Tongue (tissue), 2 donors: ENCODE measurements around the gene SLC25A51. TPM values are rescaled to one million over a fixed set of nuclear protein-coding genes. Genes with fewer than 3 reads are reported as not detected.
A peak's percentile ranks its signal among the peaks of the same experiment; 100 is the strongest.
"Not testable (repeated sequence)": the region's sequence is repeated elsewhere in the genome, so short reads cannot be mapped to it uniquely, and the experiment has no call there.

Experiments
- DNase-seq: peaks from one replicate; pipeline ENCODE4 v3.0.0-alpha.2; 2015
- total RNA-seq: library from RNA; depleted of rRNA; stranded (reverse); fragments of >200 nt; gene quantifications from one replicate; pipeline ENCODE4 v1.2.3, GENCODE V29; 2014

SLC25A51 gene
- total RNA-seq, 1 donor from 2014 or later, result 59.3 TPM

DNA sequence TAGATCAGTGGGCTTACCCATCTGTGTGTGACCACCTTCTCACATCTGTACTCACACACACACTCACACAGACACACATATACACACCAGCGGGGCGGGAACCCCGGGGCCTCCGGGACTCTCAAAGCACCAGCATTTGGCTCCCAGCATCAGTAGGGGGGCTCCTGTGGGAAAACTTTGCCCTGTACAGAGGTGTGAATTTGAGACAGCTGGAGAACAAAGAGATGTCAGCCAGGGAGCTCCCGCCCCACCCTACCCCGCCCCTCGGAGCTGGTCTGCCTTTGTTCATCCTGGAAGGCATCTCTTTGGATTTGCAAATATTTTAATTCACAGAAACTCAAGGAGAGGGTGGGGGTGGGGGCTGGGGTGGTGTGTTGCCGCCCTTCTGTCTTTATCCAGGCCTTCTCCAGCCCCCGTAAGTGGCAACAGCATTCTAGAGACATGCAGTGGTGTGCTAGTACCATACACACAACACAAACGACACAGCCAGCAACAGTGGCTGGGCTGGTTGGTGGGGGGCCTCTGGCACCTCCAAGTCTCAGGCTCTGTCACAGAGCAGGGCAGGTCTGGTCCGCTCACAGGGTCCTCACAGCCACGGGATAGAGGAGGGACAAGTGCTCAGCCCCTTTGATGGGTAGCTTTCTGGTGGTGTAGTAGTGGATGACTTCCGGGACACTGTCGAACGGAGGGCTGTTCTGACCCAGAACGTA lies 15.5 kb upstream of the SLC25A51 start:
- no peak for DNase-seq

GRCh38 chr9:37918665-37919170 lies 14.8 kb upstream of the SLC25A51 start:
- DNase-seq, result no peak

- no peak for DNase-seq
These were observed 14.1 kb upstream of the SLC25A51 start for GRCh38 chr9:37917801-37918664.

- DNase-seq, result no peak
These were observed 13.4 kb upstream of the SLC25A51 start for GRCh38 chr9:37917313-37917731.

DNA sequence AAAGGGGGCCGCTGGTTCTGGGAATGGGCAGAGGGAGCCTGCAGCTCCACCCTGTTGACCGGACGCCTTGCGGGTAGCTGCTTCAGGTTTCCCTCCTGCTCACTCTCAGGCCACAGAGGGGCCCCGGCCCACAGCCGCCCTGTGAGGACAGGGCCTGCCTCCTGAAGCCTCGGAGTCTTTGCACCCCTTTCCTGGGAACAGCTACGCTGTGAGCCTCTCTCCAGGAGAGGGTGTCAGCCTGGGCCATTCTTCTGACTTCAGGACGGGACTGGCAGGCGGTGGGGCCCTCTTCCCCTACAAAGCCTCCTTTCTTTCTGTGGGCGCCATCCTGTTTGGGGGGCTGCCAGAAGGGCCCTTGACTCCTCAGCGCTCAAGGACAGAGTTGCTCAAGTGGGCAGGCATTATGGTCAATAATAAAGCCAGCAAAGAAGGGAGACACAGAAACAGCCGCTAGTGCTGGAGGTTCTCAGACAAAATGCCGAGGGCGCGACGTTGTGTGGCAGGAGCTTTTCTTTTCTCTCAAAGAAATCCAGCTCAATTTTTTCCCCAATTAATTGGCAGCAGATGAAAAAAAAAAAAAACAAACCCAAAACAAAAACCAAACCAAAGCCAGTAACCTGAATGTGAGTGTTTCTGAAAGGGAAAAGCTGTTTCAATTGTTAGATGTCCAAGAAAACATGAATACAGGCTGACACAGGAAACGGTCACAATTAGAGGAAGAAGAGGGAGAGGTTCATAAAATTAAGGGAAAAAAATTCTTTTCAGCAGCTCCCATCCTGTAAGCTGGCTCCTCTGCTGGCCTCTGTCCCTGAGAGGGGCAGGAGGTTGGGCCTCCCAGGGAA lies 12.8 kb upstream of the SLC25A51 start:
- no peak for DNase-seq

DNA sequence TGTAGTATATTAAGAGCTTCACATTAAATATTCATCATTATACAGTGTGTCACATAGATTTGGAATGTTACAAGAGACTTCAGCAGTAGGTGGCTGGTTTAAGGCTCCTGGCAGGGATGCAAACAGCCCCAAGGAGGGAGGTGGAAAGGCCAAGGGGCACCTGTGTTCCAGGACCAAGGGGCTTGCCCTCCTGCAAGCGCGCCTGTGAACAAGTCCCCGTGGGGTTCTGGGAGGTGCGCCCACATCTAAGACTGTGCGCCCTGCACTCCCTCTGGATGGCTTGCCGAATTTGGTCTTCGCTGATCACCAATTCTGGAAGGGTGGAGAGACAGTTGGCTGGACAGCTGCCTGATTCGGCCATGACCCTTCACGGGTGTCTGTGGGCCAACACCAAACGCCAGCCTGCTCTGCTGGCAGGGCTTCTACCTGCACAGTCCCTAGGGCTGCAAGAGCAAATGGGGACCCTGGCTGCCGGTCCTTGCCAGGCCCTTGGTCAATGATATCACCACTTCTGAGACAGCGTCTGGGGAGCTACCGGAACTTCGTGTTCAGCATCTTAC lies 12.1 kb upstream of the SLC25A51 start:
- no peak for DNase-seq

- no peak for DNase-seq
These were observed 10.9 kb upstream of the SLC25A51 start for GRCh38 chr9:37914701-37915358.

DNA sequence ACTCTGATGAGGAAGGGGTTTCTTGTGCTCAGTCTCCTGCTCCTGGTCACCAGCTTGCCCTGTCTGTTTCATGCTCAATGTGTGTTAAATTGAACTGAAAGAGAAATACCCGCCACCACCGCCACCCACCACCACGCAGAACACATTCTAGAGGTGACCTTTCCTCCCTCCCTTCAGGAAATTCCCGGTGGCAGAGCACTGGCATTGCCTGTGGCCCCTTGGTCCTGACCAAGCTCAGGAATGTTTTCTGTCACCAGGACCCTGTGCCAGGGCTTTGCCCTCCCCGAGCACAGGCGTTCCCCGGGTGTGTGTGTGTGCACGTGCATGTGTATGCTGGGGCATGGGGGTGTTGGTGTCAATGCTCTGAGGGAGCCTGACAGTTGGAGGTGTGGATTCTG lies 10.2 kb upstream of the SLC25A51 start:
- DNase-seq, result no peak

DNA sequence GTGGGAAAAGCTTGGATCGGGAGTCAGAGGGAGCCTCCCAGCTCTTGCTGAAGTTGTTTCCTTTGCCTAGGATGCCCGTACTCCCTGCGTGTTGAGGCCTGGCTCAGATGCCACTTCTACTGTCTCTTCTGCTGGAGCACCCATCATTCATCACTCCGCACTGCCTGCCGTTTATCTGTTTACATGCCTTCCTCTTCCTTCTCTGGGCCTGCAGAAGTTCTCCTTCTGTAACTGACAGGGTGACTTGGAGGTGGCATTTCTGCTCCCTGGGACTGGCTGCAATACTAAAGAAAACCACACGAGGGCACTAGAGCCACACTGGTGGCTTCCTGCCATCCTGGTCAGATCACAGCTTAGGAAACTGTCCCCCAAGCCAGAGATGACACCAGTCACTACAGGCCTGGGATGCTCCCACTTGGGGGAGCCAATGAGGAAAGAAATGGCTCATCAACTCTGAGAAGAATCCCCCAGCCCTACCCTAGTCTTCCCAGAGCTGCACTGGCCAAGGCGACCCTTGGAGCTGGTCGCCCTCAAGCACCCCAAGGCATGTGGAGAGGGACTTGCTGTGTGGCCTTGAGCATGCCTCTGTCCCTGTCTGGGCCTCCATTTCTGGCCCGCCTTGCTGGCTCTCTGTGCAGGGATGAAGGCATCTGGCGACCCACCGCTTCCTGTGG lies 9.7 kb upstream of the SLC25A51 start:
- DNase-seq, result peak; percentile 94

- DNase-seq, result no peak
These were observed 7.3 kb upstream of the SLC25A51 start for GRCh38 chr9:37911271-37911681.

GRCh38 chr9:37910271-37910670 lies 6.3 kb upstream of the SLC25A51 start:
- DNase-seq, result no peak

- DNase-seq, result not testable (repeated sequence)
These were observed 5.9 kb upstream of the SLC25A51 start for GRCh38 chr9:37909836-37910235.

- DNase-seq, result no peak
These were observed 5.4 kb upstream of the SLC25A51 start for GRCh38 chr9:37909326-37909725.

- DNase-seq, result no peak
These were observed 4.8 kb upstream of the SLC25A51 start for GRCh38 chr9:37908698-37909186.

DNA sequence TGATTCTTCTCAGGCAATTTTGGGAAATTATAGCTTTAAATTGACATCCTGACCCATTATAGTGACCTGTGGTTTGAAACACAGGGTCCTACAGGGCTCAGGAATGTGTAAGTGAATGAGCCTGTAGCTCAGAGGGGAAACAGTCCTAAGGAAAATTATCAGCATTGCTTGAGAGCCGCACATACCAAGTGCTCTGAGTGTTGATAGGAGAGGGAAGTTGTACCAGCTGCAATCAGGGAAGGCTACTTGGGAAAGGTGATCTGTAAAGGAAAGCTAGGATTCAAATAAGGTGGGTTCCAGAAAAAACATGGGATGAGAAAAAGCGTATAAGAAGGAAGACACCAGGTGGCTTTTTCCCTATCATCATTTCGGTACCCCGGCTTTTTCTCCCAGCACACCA lies 4.4 kb upstream of the SLC25A51 start:
- DNase-seq, result no peak

DNA sequence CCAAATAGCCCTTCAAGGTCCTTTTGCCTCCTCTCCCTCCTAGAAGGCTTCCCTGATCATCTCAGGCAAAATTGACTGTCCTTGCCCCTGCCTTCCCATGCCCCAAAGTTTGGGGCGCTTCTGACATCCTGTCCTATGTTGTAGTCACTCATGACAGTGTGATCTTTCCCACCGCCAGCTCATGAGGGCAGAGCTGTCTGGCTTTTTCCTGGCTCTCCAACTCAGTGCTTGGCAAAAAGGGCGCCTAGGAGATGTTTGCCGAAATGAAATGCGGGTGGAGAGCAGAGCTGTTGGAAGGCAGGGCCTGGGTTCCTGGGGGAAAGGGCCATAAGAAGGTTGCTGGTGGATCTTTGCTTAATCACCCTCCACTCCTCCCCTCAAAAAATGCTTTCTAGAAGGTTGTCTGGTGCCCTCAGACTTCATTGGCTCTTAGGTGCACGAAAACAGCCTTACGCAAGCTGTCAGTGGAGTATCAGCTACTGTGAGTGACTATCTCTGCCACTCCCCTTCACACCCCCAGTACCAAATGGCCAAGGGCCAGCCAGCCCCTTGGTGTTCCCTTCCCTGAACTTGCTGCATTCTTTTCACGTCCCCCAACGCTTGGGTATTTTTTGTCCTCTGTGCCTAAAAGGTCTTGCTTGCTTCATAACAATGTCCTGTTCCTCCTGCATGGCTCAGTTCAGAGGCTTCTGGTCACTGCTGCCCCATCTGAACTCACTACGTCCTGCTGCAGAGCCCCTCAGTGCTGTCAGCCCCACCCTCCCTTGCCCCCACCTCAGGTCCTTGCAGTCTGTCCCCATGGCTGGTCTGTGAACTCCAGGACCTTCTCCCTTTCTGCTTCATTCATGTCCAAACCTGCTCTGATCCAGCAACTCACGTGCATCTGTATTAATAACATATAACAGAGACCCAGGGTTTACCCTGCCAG lies 2.6 kb upstream of the SLC25A51 start:
- DNase-seq, result no peak

DNA sequence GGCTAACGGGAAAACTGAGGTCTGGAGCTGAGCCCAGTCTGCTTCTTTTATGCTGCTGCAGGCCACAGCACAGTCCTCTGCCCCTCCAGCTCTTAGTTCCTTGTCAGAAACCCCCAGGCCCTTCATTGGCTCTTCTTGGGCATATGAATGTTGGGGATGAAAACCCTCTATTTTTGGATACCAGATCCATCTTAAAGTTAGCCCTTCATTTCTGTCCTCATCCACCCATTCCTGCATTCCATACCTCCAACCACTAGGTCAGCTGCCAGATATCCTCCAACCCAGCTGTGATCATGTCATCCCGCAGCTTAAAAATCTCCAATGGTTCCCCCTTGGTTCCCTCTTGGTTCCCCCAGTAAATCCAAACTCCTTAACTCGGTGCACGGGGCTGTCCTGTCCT lies 1.8 kb upstream of the SLC25A51 start:
- no peak for DNase-seq

- no peak for DNase-seq
These were observed 1.2 kb upstream of the SLC25A51 start for GRCh38 chr9:37905131-37905505.

- DNase-seq, result peak; percentile 72
These were observed 661 bp upstream of the SLC25A51 start for GRCh38 chr9:37904445-37905130.
